Activated CD8-positive, alpha-beta memory T cell treated with anti-CD3 and anti-CD28 coated beads, Interleukin-2, amount 50 U/mL, for 1 hour (primary cell): Measurements from ENCODE around the gene VSIG2.
A peak's percentile ranks its signal among the peaks of the same experiment; 100 is the strongest.

Experiments
- DNase-seq: peaks from one replicate; pipeline ENCODE4 v3.0.0-alpha.2; 2020; ENCODE audit errors: extremely low read depth

VSIG2 gene

GRCh38 chr11:124748481-124749343 is 3.3 kb downstream of the VSIG2 start:
- no peak for DNase-seq

- no peak for DNase-seq
Observed at GRCh38 chr11:124748100-124748418, 4.0 kb downstream of the VSIG2 start.

- DNase-seq: no peak
Observed at GRCh38 chr11:124747406-124748099, 4.5 kb downstream of the VSIG2 start.

- DNase-seq: peak; percentile 43
Observed at GRCh38 chr11:124746621-124747243, 5.3 kb downstream of the VSIG2 start.

- DNase-seq: no peak
Observed at GRCh38 chr11:124745835-124746620, 6.0 kb downstream of the VSIG2 start.

GRCh38 chr11:124745270-124745834 is 6.7 kb downstream of the VSIG2 start:
- no peak for DNase-seq

- no peak for DNase-seq
Observed at GRCh38 chr11:124743050-124743449, 9.0 kb downstream of the VSIG2 start.

- no peak for DNase-seq
Observed at GRCh38 chr11:124742555-124742954, 9.5 kb downstream of the VSIG2 start.

- DNase-seq: no peak
Observed at GRCh38 chr11:124740277-124740882, 11.7 kb downstream of the VSIG2 start.

- DNase-seq: peak; percentile 61
Observed at GRCh38 chr11:124739479-124740276, 12.4 kb downstream of the VSIG2 start, which contains the start of gene NRGN. NRGN (plus strand) TSS chr11:124739942; CDS start chr11:124740085, 143 bp downstream.

- DNase-seq: no peak
Observed at GRCh38 chr11:124738713-124739478, 13.2 kb downstream of the VSIG2 start.

- no peak for DNase-seq
Observed at GRCh38 chr11:124737638-124738305, 14.3 kb downstream of the VSIG2 start.

- DNase-seq: no peak
Observed at GRCh38 chr11:124736736-124737135, 15.3 kb downstream of the VSIG2 start.

GRCh38 chr11:124732230-124732629 is 19.8 kb downstream of the VSIG2 start:
- DNase-seq: no peak

- DNase-seq: no peak
Observed at GRCh38 chr11:124729571-124729970, 22.5 kb downstream of the VSIG2 start.

- DNase-seq: no peak
Observed at GRCh38 chr11:124728134-124728533, 23.9 kb downstream of the VSIG2 start.

- DNase-seq: no peak
Observed at GRCh38 chr11:124727474-124727873, 24.6 kb downstream of the VSIG2 start.

GRCh38 chr11:124725719-124726105 is 26.3 kb downstream of the VSIG2 start:
- DNase-seq: no peak
